GM21423 (cell line): ENCODE measurements around the gene POLR3A.
"Not testable (repeated sequence)": the region's sequence is repeated elsewhere in the genome, so short reads cannot be mapped to it uniquely, and the experiment has no call there.

Experiments
- ATAC-seq: cut with Tn5 transposase; IDR thresholded peaks from one replicate; pipeline ENCODE4 v1.9.1; 2021; ENCODE audit warnings: mild to moderate bottlenecking, moderate library complexity; ENCODE audit not compliant: unreplicated experiment

The POLR3A gene

GRCh38 chr10:78029269-78030226 is at the start of gene POLR3A:
Gene POLR3A (minus strand): TSS chr10:78029515. CDS start chr10:78029407, 108 bp downstream.
- peak; percentile 48 for ATAC-seq

- no peak for ATAC-seq
Observed at GRCh38 chr10:78078539-78079330, 49.4 kb upstream of the POLR3A start.

- ATAC-seq: not testable (repeated sequence)
Observed at GRCh38 chr10:78075806-78076205, 46.5 kb upstream of the POLR3A start.

GRCh38 chr10:78072504-78072903 is 43.2 kb upstream of the POLR3A start:
- no peak for ATAC-seq

- ATAC-seq: no peak
Observed at GRCh38 chr10:78071857-78072179, 42.5 kb upstream of the POLR3A start.

GRCh38 chr10:78071140-78071856 is 42.0 kb upstream of the POLR3A start:
- no peak for ATAC-seq

GRCh38 chr10:78070726-78071125 is 41.4 kb upstream of the POLR3A start:
- ATAC-seq: no peak

GRCh38 chr10:78070064-78070463 is 40.7 kb upstream of the POLR3A start:
- ATAC-seq: not testable (repeated sequence)

- no peak for ATAC-seq
Observed at GRCh38 chr10:78069151-78069550, 39.8 kb upstream of the POLR3A start.

GRCh38 chr10:78066728-78067430 is 37.6 kb upstream of the POLR3A start:
- no peak for ATAC-seq

- no peak for ATAC-seq
Observed at GRCh38 chr10:78066012-78066411, 36.7 kb upstream of the POLR3A start.

GRCh38 chr10:78065611-78066010 is 36.3 kb upstream of the POLR3A start:
- no peak for ATAC-seq

GRCh38 chr10:78064919-78065318 is 35.6 kb upstream of the POLR3A start:
- not testable (repeated sequence) for ATAC-seq

GRCh38 chr10:78063236-78063635 is 33.9 kb upstream of the POLR3A start:
- ATAC-seq: no peak

GRCh38 chr10:78062296-78062695 is 33.0 kb upstream of the POLR3A start:
- ATAC-seq: no peak

- no peak for ATAC-seq
Observed at GRCh38 chr10:78059906-78060702, 30.8 kb upstream of the POLR3A start.

- no peak for ATAC-seq
Observed at GRCh38 chr10:78058562-78058961, 29.2 kb upstream of the POLR3A start.

GRCh38 chr10:78053211-78053868 is 24.0 kb upstream of the POLR3A start:
- ATAC-seq: no peak

- ATAC-seq: no peak
Observed at GRCh38 chr10:78049851-78050250, 20.5 kb upstream of the POLR3A start.
